ENCODE results near the gene ZFP42.

DNA sequence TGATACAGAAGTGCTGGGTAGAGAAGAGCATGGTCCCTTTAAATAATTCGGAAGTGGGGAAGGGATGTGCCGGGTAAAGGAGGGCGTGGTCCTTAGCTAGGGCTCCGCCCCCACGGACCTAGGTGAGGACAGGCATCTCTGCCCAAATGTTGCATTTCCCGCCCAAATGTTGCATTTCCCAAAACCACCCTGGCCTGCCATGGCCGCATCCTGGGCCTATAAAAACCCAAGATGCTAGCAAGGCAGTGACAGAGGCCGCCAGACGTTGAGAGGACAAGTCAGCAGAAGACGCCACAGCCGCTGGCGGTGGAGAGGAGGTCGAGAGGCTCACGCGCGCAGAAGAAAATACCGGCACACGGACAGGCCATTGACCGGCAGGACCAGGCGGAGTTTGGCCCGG, 46.1 kb downstream of the ZFP42 start:
- TF ChIP-seq, protein P1, sequence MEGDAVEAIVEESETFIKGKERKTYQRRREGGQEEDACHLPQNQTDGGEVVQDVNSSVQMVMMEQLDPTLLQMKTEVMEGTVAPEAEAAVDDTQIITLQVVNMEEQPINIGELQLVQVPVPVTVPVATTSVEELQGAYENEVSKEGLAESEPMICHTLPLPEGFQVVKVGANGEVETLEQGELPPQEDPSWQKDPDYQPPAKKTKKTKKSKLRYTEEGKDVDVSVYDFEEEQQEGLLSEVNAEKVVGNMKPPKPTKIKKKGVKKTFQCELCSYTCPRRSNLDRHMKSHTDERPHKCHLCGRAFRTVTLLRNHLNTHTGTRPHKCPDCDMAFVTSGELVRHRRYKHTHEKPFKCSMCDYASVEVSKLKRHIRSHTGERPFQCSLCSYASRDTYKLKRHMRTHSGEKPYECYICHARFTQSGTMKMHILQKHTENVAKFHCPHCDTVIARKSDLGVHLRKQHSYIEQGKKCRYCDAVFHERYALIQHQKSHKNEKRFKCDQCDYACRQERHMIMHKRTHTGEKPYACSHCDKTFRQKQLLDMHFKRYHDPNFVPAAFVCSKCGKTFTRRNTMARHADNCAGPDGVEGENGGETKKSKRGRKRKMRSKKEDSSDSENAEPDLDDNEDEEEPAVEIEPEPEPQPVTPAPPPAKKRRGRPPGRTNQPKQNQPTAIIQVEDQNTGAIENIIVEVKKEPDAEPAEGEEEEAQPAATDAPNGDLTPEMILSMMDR (IDR thresholded peaks at IDR 0.05; ENCODE audit: poor library complexity): no peak
- TF ChIP-seq EZH2 (IDR thresholded peaks at IDR 0.05; ENCODE audit: borderline replicate concordance): no peak

Measured in hepatocyte (in vitro differentiated cells).